Kidney epithelial cell (primary cell): ENCODE results near the gene CANX. TPM values are rescaled to one million over a fixed set of nuclear protein-coding genes. Genes with fewer than 3 reads are reported as not detected.
A peak's percentile ranks its signal among the peaks of the same experiment; 100 is the strongest.
"Not testable (repeated sequence)": the region's sequence is repeated elsewhere in the genome, so short reads cannot be mapped to it uniquely, and the experiment has no call there.

Experiments
- DNase-seq: peaks from one replicate; pipeline ENCODE4 v3.0.0-alpha.2; 2010; ENCODE audit warnings: low read depth
- H3K27me3 ChIP-seq: 2 replicates; pipeline ENCODE4 v1.6.0; 2011; ENCODE audit warnings: low read length; ENCODE audit not compliant: control insufficient read depth, insufficient read depth
- H3K36me3 ChIP-seq: 2 replicates; pipeline ENCODE4 v1.5.1; 2011; ENCODE audit warnings: low read length; ENCODE audit not compliant: control insufficient read depth, insufficient read depth
- H3K4me3 ChIP-seq: 2 replicates; pipeline ENCODE4 v1.5.1; 2011; ENCODE audit warnings: low read depth, mild to moderate bottlenecking, control low read depth, low read length
- CTCF ChIP-seq: IDR thresholded peaks from 2 replicates; pipeline ENCODE4 v1.5.1; 2011; ENCODE audit warnings: mild to moderate bottlenecking, moderate library complexity, low read length, control low read depth, inconsistent platforms; ENCODE audit not compliant: insufficient read depth, poor library complexity, severe bottlenecking
- total RNA-seq: library from RNA; depleted of rRNA; stranded (reverse); fragments of >200 nt; gene quantifications from 2 replicates; pipeline ENCODE4 v1.2.3, GENCODE V29; 2015

The CANX gene
- total RNA-seq, 1 donor from 2014 or later, result 649 TPM

- Histone ChIP-seq H3K27me3 (no peaks in the 10 kb centered on the region), H3K36me3 (no peaks in the 10 kb centered on the region), H3K4me3 (peak overlapping the region; percentile 96)
- TF ChIP-seq CTCF, result peak; percentile 9
- peak; percentile 77 for DNase-seq
Measured at GRCh38 chr5:179678223-179679013, 20.3 kb upstream of the CANX start.

GRCh38 chr5:179679014-179679674, 19.6 kb upstream of the CANX start:
- no peak for DNase-seq
- peak; percentile 32 for TF ChIP-seq CTCF
- Histone ChIP-seq H3K36me3 (no peaks in the 10 kb centered on the region), H3K4me3 (peak overlapping the region; percentile 96), H3K27me3 (no peaks in the 10 kb centered on the region)

- Histone ChIP-seq H3K36me3 (no peaks in the 10 kb centered on the region), H3K4me3 (no peak overlapping the region), H3K27me3 (no peaks in the 10 kb centered on the region)
- DNase-seq, result no peak
- no peak for TF ChIP-seq CTCF
Measured at GRCh38 chr5:179680014-179680779, 18.6 kb upstream of the CANX start.

GRCh38 chr5:179680780-179681401, 17.9 kb upstream of the CANX start, which contains the start of gene CBY3:
Gene CBY3, minus strand, starts transcription at chr5:179681034. Its CDS starts 116 bp downstream, at chr5:179680918.
- TF ChIP-seq CTCF, result no peak
- H3K4me3 ChIP-seq, result no peak within 1 kb of the TSS
- H3K27me3 ChIP-seq, result no peaks in the 10 kb centered on the region
- DNase-seq, result no peak
- no peaks in the 10 kb centered on the region for H3K36me3 ChIP-seq

- not testable (repeated sequence) for H3K36me3 ChIP-seq, H3K27me3 ChIP-seq, H3K4me3 ChIP-seq, DNase-seq
Measured at GRCh38 chr5:179689212-179689611, 9.6 kb upstream of the CANX start.

- no peak overlapping the region for H3K4me3 ChIP-seq
Measured at GRCh38 chr5:179694561-179694960, 4.2 kb upstream of the CANX start.

More at GRCh38 chr5:179694561-179694960, 4.2 kb upstream of the CANX start:
- DNase-seq, result no peak
- H3K27me3 ChIP-seq, result no peaks in the 10 kb centered on the region
- TF ChIP-seq CTCF, result no peak
- no peaks in the 10 kb centered on the region for H3K36me3 ChIP-seq
